ENCODE results near the gene SLC25A15.
"Not testable (repeated sequence)": the region's sequence is repeated elsewhere in the genome, so short reads cannot be mapped to it uniquely, and the experiment has no call there.

The SLC25A15 gene

DNA sequence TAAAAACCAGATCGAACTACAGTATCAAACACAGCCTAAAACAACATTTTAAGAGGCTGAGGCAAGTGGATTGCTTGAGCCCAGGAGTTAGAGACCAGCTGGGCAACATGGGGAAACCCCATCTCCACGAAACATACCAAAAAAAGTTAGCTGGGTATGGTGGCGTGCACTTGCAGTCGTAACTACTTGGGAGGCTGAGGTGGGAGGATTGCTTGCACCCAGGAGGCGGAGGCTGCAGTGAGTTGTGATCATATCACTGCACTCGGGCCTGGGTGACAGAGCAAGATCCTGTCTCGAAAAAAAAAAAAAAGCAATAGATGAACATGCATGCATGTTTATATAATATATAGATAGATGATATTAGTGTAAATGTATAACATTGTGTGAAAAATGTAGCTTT lies 13.2 kb upstream of the SLC25A15 start:
- Histone ChIP-seq H3K4me1 (0 out of 2 replicates have a peak, but pooled peaks cover 4% of the 10 kb centered on the region), H3K36me3 (replicated peaks) (no peaks in the 10 kb centered on the region), H3K27me3 (ENCODE audit: low read depth) (no peaks in the 10 kb centered on the region), H3K9me3 (no peaks in the 10 kb centered on the region), H3K4me3 (no peak overlapping the region)
- DNase-seq (ENCODE audit: low spot score in 2 of 2), result no peak
- in situ Hi-C loops (cut with MboI; ENCODE audit: low sequenced_read_pairs), result no loop called here

DNA sequence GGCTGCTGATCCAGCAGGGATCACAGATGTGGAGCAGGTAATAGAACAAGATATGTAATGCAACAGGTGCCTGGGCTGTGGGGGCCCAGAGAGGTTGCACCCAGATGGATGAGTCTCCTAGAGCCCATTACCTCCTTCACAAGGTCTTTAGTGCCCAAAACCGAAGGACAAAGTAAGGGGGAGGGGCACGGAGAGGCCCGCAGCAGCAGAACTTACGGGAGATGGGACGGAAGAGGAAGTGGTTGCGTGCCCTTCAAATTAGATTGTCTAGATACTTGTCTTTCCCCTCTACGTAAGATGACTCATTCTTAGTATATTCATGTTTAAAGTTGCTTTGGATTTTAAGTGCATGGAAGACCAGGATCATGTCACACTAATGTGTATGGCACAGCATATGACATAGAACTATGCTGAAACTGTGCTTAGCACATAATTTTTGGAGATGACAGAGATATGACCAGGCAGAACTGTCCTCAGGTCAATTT lies 12.7 kb upstream of the SLC25A15 start:
- Histone ChIP-seq H3K4me3 (no peak overlapping the region), H3K27me3 (ENCODE audit: low read depth) (no peaks in the 10 kb centered on the region), H3K36me3 (replicated peaks) (no peaks in the 10 kb centered on the region), H3K4me1 (0 out of 2 replicates have a peak, but pooled peaks cover 4% of the 10 kb centered on the region), H3K9me3 (no peaks in the 10 kb centered on the region)
- DNase-seq (ENCODE audit: low spot score in 2 of 2), result no peak
- in situ Hi-C loops (cut with MboI; ENCODE audit: low sequenced_read_pairs), result no loop called here

DNA sequence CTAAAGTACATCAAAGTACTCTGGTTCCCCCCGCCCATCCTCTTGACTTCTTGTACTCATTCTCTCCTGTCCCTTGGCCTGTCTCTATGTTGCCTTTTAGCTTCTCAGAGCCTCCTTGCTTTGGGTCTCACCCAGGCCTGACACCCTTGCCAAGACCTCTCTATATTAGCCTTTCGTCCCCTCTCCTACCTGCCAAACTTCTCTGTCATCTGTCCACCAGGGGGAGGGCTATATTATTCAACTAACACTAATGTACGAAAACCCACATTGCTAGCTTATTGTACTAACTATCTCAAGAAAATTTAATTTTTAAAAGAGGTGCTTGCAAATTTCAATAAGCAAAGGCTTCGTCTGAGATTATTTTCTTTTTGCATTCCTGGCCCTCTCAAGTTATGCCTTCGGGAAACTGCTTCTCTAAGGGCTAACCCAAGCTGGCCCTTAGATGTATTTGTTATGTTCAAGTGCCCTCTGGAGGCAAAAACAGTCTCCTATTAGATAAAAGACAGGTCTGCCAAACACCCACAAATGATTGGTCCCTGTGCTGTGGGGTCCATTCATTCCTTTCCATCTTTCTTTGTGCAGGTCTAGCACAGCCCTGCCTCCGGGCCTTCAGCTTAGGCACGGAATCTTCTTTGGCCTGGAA lies 12.1 kb upstream of the SLC25A15 start:
- H3K27me3 ChIP-seq (ENCODE audit: low read depth), result no peaks in the 10 kb centered on the region
- DNase-seq (ENCODE audit: low spot score in 2 of 2), result peak; percentile 66 to 70
- in situ Hi-C loops (cut with MboI; ENCODE audit: low sequenced_read_pairs), result no loop called here

DNA sequence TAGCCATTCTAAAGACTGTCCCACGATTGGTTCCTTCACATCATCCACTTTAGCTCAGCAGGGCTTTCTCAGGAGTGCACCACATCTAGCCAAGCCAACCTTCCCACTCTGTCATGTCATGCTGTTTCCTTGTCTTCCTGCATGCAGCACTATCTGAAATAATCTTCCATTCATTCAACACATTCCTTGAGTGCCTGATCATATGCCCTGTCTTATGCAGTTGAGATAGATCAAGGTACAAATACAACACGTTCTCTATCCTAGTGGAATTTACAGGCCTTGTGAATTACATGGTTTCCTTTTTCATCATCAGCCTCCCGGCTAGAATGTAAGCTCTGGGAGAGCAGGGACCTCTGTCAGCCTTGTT lies 11.6 kb upstream of the SLC25A15 start:
- Histone ChIP-seq H3K36me3 (replicated peaks) (no peaks in the 10 kb centered on the region), H3K4me1 (0 out of 2 replicates have a peak, but pooled peaks cover 4% of the 10 kb centered on the region), H3K27me3 (ENCODE audit: low read depth) (no peaks in the 10 kb centered on the region), H3K4me3 (no peak overlapping the region), H3K9me3 (no peaks in the 10 kb centered on the region)
- DNase-seq (ENCODE audit: low spot score in 2 of 2), result no peak
- in situ Hi-C loops (cut with MboI; ENCODE audit: low sequenced_read_pairs), result no loop called here

More for the DNA sequence above, 12.1 kb upstream of the SLC25A15 start:
- H3K4me1 ChIP-seq, result 0 out of 2 replicates have a peak, but pooled peaks cover 4% of the 10 kb centered on the region
- H3K36me3 ChIP-seq (replicated peaks), result no peaks in the 10 kb centered on the region
- H3K9me3 ChIP-seq, result no peaks in the 10 kb centered on the region
- peak overlapping the region; percentile 6 for H3K4me3 ChIP-seq

DNA sequence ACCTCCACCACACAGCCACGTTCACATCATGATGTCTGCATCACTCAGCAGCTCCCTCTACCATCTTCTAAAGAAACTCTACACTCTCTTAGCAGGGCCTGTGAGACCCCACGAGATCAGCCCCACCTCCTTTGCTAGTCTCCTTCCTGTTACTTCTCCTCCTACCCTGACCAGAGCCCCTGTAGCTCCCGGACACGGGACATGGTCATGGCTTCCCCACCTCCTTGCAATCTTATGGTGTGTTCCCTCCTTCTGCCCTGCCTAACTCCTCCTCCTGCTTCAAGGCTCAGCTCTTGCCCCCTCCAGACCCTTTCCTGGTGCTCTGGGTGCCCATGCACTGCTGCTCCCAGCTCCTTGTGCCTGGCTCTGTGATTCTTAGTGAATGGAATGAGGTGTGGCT lies 10.4 kb upstream of the SLC25A15 start:
- in situ Hi-C loops (cut with MboI; ENCODE audit: low sequenced_read_pairs), result no loop called here
- DNase-seq (ENCODE audit: low spot score in 2 of 2), result no peak
- no peaks in the 10 kb centered on the region for H3K36me3 ChIP-seq (replicated peaks)
- no peaks in the 10 kb centered on the region for H3K9me3 ChIP-seq
- H3K27me3 ChIP-seq (ENCODE audit: low read depth), result no peaks in the 10 kb centered on the region
- no peak overlapping the region for H3K4me3 ChIP-seq
- 0 out of 2 replicates have a peak, but pooled peaks cover 4% of the 10 kb centered on the region for H3K4me1 ChIP-seq

DNA sequence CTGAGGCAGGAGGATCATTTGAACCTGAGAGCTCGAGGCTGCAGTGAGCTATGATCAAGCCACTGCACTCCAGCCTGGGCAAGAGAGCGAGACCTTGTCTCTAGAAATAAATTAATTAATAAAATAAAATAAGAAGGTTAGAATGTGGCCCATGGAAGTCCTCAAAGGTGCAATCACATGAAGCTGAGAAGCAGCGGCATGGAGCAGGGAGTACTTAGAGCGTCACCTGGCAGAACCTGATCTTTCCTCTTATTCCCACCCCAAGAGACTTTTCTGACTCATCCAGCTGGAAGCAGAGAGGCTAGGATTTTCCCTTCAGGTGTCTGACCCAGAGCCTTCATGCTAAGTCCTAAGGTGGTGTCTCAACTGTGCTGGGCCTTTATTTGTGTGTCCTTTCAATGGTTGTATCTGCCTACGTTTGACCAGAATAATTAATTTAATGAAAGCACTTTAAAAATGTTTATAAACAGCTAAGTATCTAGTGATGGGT lies 9.6 kb upstream of the SLC25A15 start:
- no peaks in the 10 kb centered on the region for H3K27me3 ChIP-seq (ENCODE audit: low read depth)
- DNase-seq (ENCODE audit: low spot score in 2 of 2), result no peak
- 0 out of 2 replicates have a peak, but pooled peaks cover 4% of the 10 kb centered on the region for H3K4me1 ChIP-seq
- in situ Hi-C loops (cut with MboI; ENCODE audit: low sequenced_read_pairs), result no loop called here
- no peaks in the 10 kb centered on the region for H3K36me3 ChIP-seq (replicated peaks)
- H3K4me3 ChIP-seq, result no peak overlapping the region
- H3K9me3 ChIP-seq, result no peaks in the 10 kb centered on the region

DNA sequence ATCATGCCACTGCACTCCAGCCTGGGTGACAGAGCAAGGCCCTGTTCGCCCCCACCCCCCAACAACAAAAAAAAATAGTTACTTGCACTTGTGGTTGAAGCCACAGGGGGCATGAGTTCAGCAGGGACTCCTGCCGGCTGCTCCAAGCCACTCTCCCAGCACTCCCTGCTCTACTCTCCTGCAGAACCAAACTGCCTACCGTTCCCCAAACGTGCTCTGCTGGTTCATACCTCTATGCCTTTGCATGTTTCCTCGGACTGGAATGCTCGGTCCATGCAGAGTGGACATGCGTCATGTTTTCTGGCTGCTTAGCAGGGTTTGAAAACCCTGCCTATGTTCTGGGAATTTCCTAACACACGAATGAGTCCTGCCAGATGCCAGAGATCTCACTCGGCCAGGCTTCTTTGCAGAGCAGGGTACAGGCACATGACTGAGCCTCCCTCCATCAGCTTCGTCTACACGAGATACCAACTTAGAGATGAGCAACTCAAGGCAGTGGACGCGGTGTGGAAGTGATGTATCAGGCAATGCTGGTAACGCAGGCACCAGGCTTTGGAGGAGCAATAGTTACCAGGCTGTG lies 8.5 kb upstream of the SLC25A15 start:
- in situ Hi-C loops (cut with MboI; ENCODE audit: low sequenced_read_pairs), result no loop called here
- H3K4me1 ChIP-seq, result 0 out of 2 replicates have a peak, but pooled peaks cover 4% of the 10 kb centered on the region
- H3K27me3 ChIP-seq (ENCODE audit: low read depth), result no peaks in the 10 kb centered on the region
- no peak overlapping the region for H3K4me3 ChIP-seq
- no peaks in the 10 kb centered on the region for H3K36me3 ChIP-seq (replicated peaks)
- H3K9me3 ChIP-seq, result no peaks in the 10 kb centered on the region
- no peak for DNase-seq (ENCODE audit: low spot score in 2 of 2)

DNA sequence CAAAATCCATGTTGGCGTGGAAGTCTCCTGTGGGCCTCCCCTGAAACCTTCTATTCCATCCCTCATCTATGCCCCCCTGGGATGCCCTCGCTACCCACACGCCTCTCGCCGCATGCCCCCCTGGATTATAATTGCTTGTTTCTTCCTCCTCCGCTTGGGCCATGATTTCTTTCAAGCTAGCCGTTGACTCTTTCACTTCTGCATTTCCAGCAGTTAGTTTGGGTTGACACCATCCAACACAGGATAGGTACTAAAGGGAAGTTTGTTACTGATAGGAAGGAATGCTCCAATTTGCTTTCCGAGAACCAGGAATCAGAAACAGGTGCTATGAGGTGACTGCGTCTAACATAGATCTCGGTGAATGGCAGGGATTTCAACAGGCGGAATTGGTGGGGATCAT lies 7.7 kb upstream of the SLC25A15 start:
- H3K27me3 ChIP-seq (ENCODE audit: low read depth), result no peaks in the 10 kb centered on the region
- in situ Hi-C loops (cut with MboI; ENCODE audit: low sequenced_read_pairs), result no loop called here
- 0 out of 2 replicates have a peak, but pooled peaks cover 3% of the 10 kb centered on the region for H3K4me1 ChIP-seq
- no peak overlapping the region for H3K4me3 ChIP-seq
- H3K36me3 ChIP-seq (replicated peaks), result no peaks in the 10 kb centered on the region
- no peak for DNase-seq (ENCODE audit: low spot score in 2 of 2)
- H3K9me3 ChIP-seq, result no peaks in the 10 kb centered on the region

DNA sequence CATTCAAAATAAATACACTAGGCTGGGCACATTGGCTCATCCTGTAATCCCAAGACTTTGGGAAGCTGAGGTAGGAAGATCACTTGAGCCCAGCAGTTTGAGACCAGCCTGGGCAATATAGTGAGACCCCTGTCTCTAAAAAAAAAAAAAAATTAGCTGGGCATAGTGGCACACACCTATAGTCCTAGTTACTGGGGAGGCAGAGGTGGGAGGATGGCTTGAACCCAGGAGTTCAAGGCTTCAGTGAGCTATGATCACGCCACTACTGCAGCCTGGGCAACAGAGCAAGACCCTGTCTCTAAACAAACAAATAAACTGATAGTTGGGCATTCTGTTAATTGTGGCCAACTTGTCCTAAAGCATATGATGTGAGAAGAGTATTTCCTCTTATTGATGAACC lies 6.4 kb upstream of the SLC25A15 start:
- H3K27me3 ChIP-seq (ENCODE audit: low read depth); DNase-seq (ENCODE audit: low spot score in 2 of 2); H3K9me3 ChIP-seq; H3K4me1 ChIP-seq; H3K4me3 ChIP-seq; in situ Hi-C loops (cut with MboI; ENCODE audit: low sequenced_read_pairs); H3K36me3 ChIP-seq (replicated peaks): not testable (repeated sequence)

DNA sequence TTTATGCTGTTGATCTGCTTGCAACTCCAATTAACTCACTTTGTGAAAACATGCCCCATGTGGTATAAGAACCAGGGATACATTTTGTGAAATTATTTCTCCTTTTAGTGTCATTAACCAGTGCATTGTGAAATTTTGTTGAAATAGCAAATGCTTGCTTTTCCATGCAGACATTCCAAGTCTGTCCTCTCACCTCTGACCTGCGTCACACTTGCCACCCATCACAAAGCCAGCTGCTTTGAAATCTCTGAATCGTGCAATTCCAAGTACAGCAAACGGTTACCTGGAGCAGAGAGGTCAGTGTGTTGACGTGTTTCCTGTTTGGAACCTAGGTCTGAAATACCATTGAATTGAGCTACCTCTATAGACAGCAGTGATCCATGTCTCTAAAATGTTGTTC lies 4.9 kb upstream of the SLC25A15 start:
- Histone ChIP-seq H3K4me3 (no peak overlapping the region), H3K9me3 (no peaks in the 10 kb centered on the region), H3K36me3 (replicated peaks) (no peaks in the 10 kb centered on the region), H3K27me3 (ENCODE audit: low read depth) (no peaks in the 10 kb centered on the region), H3K4me1 (no peaks in the 10 kb centered on the region)
- no peak for DNase-seq (ENCODE audit: low spot score in 2 of 2)
- in situ Hi-C loops (cut with MboI; ENCODE audit: low sequenced_read_pairs), result no loop called here

DNA sequence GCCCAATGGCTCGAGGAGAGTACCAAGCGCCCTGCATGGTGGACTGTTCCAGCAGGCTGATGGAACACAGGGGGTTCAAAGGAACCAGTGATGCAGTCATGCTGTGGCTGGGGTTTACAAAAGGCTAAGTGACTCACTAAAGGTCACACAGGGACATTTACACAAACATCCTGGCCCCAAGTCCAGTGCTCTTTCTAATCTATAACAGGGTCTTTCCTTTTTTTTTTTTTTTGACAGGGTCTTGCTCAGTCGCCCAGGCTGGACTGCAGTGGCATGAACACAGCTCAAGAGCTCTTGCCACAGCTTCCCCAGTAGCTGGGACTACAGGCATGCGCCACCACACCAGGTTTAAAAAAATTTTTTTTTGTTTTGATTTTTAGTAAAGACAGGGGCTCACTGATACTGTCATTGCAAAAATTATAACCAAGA lies 2.8 kb upstream of the SLC25A15 start:
- no peaks in the 10 kb centered on the region for H3K36me3 ChIP-seq (replicated peaks)
- no peaks in the 10 kb centered on the region for H3K4me1 ChIP-seq
- no peak for DNase-seq (ENCODE audit: low spot score in 2 of 2)
- H3K27me3 ChIP-seq (ENCODE audit: low read depth), result no peaks in the 10 kb centered on the region
- H3K9me3 ChIP-seq, result no peaks in the 10 kb centered on the region
- H3K4me3 ChIP-seq, result no peak overlapping the region
- in situ Hi-C loops (cut with MboI; ENCODE audit: low sequenced_read_pairs), result no loop called here

DNA sequence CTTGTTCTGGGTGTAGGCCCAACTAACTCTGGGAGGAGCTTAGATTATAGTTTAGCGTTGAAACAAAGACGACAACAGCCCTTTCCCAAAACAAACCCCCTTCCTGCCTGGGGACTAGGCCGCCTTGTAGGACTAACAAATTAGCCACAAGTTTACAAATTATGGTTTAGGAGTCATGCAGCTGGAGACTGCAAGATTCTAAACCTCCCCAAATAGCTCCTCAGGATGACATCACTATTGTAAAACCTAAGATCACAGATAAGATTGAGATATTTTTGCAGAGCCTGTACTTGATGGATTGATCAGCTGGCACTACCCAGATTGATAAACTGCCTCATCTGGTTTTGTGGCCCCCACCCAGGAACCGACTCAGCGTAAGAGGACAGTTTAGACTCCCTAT lies 2.3 kb upstream of the SLC25A15 start:
- in situ Hi-C loops (cut with MboI; ENCODE audit: low sequenced_read_pairs), result no loop called here
- no peaks in the 10 kb centered on the region for H3K4me1 ChIP-seq
- H3K9me3 ChIP-seq, result no peaks in the 10 kb centered on the region
- no peak overlapping the region for H3K4me3 ChIP-seq
- H3K27me3 ChIP-seq (ENCODE audit: low read depth), result no peaks in the 10 kb centered on the region
- no peaks in the 10 kb centered on the region for H3K36me3 ChIP-seq (replicated peaks)
- DNase-seq (ENCODE audit: low spot score in 2 of 2), result no peak

DNA sequence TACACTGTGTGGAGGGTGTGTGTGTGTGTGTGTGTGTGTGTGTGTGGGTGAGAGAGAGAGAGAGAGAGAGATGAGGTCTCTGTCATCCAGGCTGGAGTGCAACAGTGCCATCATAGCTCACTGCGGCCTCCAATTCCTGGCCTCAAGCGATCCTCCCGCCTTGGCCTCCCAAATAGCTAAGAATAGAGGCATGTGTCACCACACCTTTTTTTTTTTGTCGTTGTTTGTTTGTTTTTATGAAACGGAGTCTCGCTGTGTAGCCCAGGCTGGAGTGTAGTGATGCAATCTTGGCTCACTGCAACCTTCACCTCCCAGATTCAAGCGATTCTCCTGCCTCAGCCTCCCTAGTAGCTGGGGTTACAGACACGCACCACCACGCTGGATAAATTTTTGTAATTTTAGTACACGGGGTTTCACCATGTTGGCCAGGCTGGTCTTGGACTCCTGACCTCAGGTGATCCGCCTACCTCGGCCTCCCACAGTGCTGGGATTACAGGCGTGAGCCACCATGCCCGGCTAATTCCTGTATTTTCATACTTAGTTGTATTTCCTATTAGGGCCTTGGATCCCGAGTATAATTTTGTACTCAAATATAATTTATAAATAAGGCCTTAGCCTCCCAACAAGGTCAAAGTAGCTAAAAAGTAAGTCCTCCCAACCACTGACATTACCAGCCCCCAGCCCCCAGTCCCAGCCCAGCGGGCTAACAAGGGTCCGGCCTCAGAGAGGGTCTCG lies 704 bp upstream of the SLC25A15 start:
- H3K36me3 ChIP-seq (replicated peaks); H3K9me3 ChIP-seq; H3K27me3 ChIP-seq (ENCODE audit: low read depth); DNase-seq (ENCODE audit: low spot score in 2 of 2); H3K4me1 ChIP-seq; in situ Hi-C loops (cut with MboI; ENCODE audit: low sequenced_read_pairs): not testable (repeated sequence)
- peak overlapping the region; percentile 45 for H3K4me3 ChIP-seq

DNA sequence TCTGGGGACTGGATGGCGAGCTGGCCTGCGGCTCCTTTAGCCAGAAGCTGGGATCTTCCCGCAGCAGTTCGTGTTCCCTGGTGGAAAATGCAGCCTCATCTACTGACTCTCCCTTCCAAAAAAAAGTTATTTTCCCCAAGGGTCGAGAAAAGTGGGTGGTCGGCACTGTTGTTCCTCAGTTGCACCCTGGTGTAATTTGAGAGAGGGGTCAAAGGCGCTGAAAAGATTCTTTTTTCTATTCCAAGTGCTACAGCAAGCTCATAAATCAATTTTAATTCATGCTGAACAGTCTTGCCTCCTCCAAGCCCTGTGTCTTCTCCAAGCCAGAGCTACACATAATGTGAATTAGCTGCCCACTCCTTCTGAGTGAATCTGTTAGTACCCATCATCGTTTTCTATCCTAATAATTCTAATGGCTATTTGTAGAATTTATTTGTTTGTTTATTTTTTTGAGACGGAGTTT lies 774 bp downstream of the SLC25A15 start:
- Histone ChIP-seq H3K4me3 (peak overlapping the region; percentile 45), H3K9me3 (no peaks in the 10 kb centered on the region), H3K4me1 (no peaks in the 10 kb centered on the region), H3K36me3 (replicated peaks) (peaks cover 12% of the 10 kb centered on the region), H3K27me3 (ENCODE audit: low read depth) (no peaks in the 10 kb centered on the region)
- no peak for DNase-seq (ENCODE audit: low spot score in 2 of 2)
- in situ Hi-C loops (cut with MboI; ENCODE audit: low sequenced_read_pairs), result no loop called here

Data from HAP-1 (cell line).